Astrocyte (in vitro differentiated cells and primary cell): ENCODE measurements around the gene PRR22. TPM values are rescaled to one million over a fixed set of nuclear protein-coding genes. Genes with fewer than 3 reads are reported as not detected.

Source experiments
- DNase-seq: peaks from one replicate; pipeline ENCODE4 v3.0.0-alpha.2; 2010; ENCODE audit warnings: low read depth
- FAIRE-seq: peaks from 2 replicates; lab custom pipeline; 2011; peaks lifted over from hg19 to GRCh38; lab: Jason Lieb, UNC
- H2AFZ ChIP-seq: 2 replicates; pipeline ENCODE4 v1.6.0; 2012; ENCODE audit warnings: low read depth, low read length, inconsistent platforms
- H3K27ac ChIP-seq: 2 replicates; pipeline ENCODE4 v1.5.1; 2011; ENCODE audit warnings: low read depth, low read length, inconsistent platforms
- H3K27me3 ChIP-seq: 2 replicates; pipeline ENCODE4 v1.6.0; 2011; ENCODE audit warnings: low read length, inconsistent platforms; ENCODE audit not compliant: insufficient read depth
- H3K36me3 ChIP-seq: 2 replicates; pipeline ENCODE4 v1.5.1; 2011; ENCODE audit warnings: low read length, inconsistent platforms; ENCODE audit not compliant: insufficient read depth
- H3K4me1 ChIP-seq: 2 replicates; pipeline ENCODE4 v1.5.1; 2011; ENCODE audit warnings: low read length, inconsistent platforms; ENCODE audit not compliant: insufficient read depth
- H3K4me2 ChIP-seq: 2 replicates; pipeline ENCODE4 v1.6.0; 2012; ENCODE audit warnings: low read length, inconsistent platforms
- H3K4me3 ChIP-seq: 2 replicates; pipeline ENCODE4 v1.5.1; 2011; ENCODE audit warnings: low read depth, mild to moderate bottlenecking, low read length, inconsistent platforms; ENCODE audit not compliant: insufficient read depth
- H3K79me2 ChIP-seq: 2 replicates; pipeline ENCODE4 v1.6.0; 2012; ENCODE audit warnings: mild to moderate bottlenecking, low read length, inconsistent platforms; ENCODE audit not compliant: insufficient read depth
- H3K9ac ChIP-seq: 2 replicates; pipeline ENCODE4 v1.6.0; 2012; ENCODE audit warnings: mild to moderate bottlenecking, low read length, inconsistent platforms
- H3K9me3 ChIP-seq: 2 replicates; pipeline ENCODE4 v1.5.1; 2012; ENCODE audit warnings: low read depth, mild to moderate bottlenecking, low read length, inconsistent platforms; ENCODE audit not compliant: insufficient read depth
- H4K20me1 ChIP-seq: 2 replicates; pipeline ENCODE4 v1.6.0; 2012; ENCODE audit warnings: low read length, inconsistent platforms; ENCODE audit not compliant: insufficient read depth
- H3K27ac Mint-ChIP-seq: one replicate; pipeline ENCODE4 v1.8.0; 2021; ENCODE audit warnings: mild to moderate bottlenecking, mixed read lengths; ENCODE audit not compliant: unreplicated experiment
- H3K27me3 Mint-ChIP-seq: one replicate; pipeline ENCODE4 v1.8.0; 2021; ENCODE audit warnings: low read depth, mixed read lengths; ENCODE audit not compliant: unreplicated experiment
- H3K36me3 Mint-ChIP-seq: one replicate; pipeline ENCODE4 v1.8.0; 2021; ENCODE audit warnings: low read depth, mixed read lengths; ENCODE audit not compliant: unreplicated experiment
- H3K4me1 Mint-ChIP-seq: one replicate; pipeline ENCODE4 v1.8.0; 2021; ENCODE audit warnings: low read depth, mixed read lengths; ENCODE audit not compliant: unreplicated experiment
- H3K4me3 Mint-ChIP-seq: one replicate; pipeline ENCODE4 v1.8.0; 2021; ENCODE audit warnings: mild to moderate bottlenecking, moderate library complexity, mixed read lengths; ENCODE audit not compliant: unreplicated experiment
- H3K9me3 Mint-ChIP-seq: one replicate; pipeline ENCODE4 v1.8.0; 2021; ENCODE audit warnings: mild to moderate bottlenecking, mixed read lengths; ENCODE audit not compliant: unreplicated experiment
- EZH2 ChIP-seq: IDR thresholded peaks from 2 replicates; pipeline ENCODE4 v1.6.1; 2012; ENCODE audit warnings: mild to moderate bottlenecking, low read length, inconsistent platforms; ENCODE audit not compliant: insufficient read depth
- total RNA-seq: library from RNA; stranded (reverse); gene quantifications from 2 replicates; pipeline ENCODE4 v1.2.1, GENCODE V29; 2021
- TF ChIP-seq, protein P1 (sequence below): IDR thresholded peaks from 2 replicates; pipeline ENCODE4 v1.5.1; 2011; ENCODE audit warnings: low read depth, mild to moderate bottlenecking, inconsistent platforms, low read length, moderate library complexity; ENCODE audit not compliant: insufficient read depth

PRR22 gene
- total RNA-seq, 1 donor from 2014 or later = 2.4 TPM

DNA sequence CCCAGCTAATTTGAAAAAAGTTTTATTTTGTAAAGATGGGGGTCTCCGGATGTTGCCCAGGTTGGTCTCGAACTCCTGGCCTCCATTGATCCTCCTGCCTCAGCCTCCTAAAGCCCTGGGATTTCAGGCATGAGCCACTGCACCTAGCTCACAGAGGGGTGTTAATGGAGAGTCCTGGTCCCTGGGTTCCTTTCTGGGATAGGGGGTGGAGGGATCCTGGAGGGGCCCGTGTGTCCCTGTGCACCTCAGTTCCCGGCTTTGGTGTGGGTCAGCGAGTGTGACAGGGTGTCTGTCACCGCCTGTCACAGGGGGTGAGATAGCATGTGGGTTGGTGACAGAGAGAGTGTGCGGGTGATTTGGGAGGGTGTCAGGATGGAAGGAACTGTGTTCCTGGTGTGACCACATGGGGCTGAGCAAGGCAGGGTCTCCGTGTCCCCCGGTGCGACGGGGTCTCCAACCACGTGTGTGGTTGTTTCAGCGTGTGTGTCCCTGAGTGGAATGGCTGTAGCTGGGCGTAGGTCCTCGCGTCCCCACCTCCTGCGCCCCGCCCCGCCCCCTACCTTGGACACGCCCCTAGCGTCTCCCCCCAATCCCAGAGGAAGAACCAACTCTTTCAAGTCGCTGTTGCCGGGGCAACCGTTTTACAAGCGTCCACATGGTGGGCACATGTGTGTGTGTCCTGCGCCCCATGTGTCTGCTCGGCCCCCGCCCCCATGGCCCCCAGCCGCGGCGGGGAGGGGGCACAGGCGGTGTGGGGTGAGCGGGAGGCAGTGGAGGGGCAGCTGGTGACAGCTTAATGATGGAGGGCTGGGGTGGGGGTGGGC, 17.5 kb upstream of the PRR22 start:
- H3K27me3 Mint-ChIP-seq = peaks cover 37% of the 10 kb centered on the region
- H3K4me2 ChIP-seq = no peak overlapping the region
- H3K4me3 Mint-ChIP-seq = no peak overlapping the region
- no peaks in the 10 kb centered on the region for H3K4me1 Mint-ChIP-seq
- no peaks in the 10 kb centered on the region for H3K36me3 Mint-ChIP-seq
- H3K4me3 ChIP-seq = no peak overlapping the region
- no peak overlapping the region for H3K27ac ChIP-seq
- H3K27me3 ChIP-seq = peaks cover 20% of the 10 kb centered on the region
- no peaks in the 10 kb centered on the region for H3K9me3 ChIP-seq
- no peak overlapping the region for H3K27ac Mint-ChIP-seq
- H3K9me3 Mint-ChIP-seq = no peaks in the 10 kb centered on the region
- DNase-seq = no peak
- H3K79me2 ChIP-seq = no peaks in the 10 kb centered on the region
- H3K9ac ChIP-seq = no peak overlapping the region
- peak overlapping the region; percentile 19 for H2AFZ ChIP-seq
- H3K36me3 ChIP-seq = no peaks in the 10 kb centered on the region
- no peaks in the 10 kb centered on the region for H4K20me1 ChIP-seq
- TF ChIP-seq, protein P1, sequence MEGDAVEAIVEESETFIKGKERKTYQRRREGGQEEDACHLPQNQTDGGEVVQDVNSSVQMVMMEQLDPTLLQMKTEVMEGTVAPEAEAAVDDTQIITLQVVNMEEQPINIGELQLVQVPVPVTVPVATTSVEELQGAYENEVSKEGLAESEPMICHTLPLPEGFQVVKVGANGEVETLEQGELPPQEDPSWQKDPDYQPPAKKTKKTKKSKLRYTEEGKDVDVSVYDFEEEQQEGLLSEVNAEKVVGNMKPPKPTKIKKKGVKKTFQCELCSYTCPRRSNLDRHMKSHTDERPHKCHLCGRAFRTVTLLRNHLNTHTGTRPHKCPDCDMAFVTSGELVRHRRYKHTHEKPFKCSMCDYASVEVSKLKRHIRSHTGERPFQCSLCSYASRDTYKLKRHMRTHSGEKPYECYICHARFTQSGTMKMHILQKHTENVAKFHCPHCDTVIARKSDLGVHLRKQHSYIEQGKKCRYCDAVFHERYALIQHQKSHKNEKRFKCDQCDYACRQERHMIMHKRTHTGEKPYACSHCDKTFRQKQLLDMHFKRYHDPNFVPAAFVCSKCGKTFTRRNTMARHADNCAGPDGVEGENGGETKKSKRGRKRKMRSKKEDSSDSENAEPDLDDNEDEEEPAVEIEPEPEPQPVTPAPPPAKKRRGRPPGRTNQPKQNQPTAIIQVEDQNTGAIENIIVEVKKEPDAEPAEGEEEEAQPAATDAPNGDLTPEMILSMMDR = no peak
- no peak for TF ChIP-seq EZH2
- peaks cover 5% of the 10 kb centered on the region for H3K4me1 ChIP-seq
- no peak for FAIRE-seq

DNA sequence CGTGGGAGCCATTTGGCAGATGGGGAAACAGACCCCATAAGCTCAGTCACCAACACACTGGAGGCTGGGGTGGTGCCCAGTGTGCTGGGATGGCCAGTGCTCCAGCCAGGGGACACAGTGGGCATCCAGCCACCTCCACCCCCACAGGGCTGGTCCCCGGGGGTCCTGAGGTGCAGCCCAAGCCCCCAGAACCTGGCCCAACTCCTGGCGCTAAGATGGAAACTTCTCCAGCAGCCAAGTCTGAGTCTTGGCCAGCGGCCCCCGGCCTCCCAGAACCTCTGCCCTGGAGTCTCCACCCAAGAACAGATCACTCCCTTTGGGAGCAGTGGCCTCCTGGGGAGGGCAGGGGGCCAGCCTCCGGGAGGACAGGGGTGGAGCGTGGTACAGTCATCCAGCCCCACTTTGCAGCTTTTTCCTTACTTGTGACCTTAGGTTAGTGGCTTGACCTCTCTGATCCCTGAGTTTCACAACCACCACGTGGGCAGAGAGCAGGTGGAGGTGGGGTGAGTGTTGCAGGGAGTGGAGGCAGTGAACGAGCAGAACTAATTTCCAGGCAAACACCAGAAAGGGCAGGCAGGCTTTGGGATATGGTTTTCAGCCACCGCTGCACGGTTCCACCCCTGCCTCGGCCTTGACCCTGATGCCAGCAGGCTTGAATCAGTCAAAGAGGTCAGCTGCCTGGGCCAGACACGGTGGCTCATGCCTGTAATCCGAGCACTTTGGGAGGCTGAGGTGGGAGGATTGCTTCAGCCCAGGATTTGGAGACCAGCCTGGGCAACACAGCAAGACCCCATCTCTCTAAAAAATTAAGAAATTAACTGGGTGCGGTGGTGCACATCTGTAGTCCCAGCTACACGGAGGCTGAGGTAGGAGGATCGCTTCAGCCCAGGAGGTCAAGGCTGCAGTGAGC, 16.1 kb upstream of the PRR22 start:
- Histone ChIP-seq H3K27ac (no peak overlapping the region), H2AFZ (no peak overlapping the region), H3K4me1 (peaks cover 5% of the 10 kb centered on the region), H3K4me2 (no peak overlapping the region), H3K9ac (no peak overlapping the region), H3K79me2 (no peaks in the 10 kb centered on the region), H3K27me3 (peaks cover 9% of the 10 kb centered on the region), H3K36me3 (no peaks in the 10 kb centered on the region), H3K9me3 (no peaks in the 10 kb centered on the region), H3K4me3 (no peak overlapping the region), H4K20me1 (no peaks in the 10 kb centered on the region)
- no peak overlapping the region for H3K27ac Mint-ChIP-seq
- FAIRE-seq (no peak), DNase-seq (no peak)
- no peaks in the 10 kb centered on the region for H3K4me1 Mint-ChIP-seq
- H3K36me3 Mint-ChIP-seq = no peaks in the 10 kb centered on the region
- no peaks in the 10 kb centered on the region for H3K9me3 Mint-ChIP-seq
- H3K27me3 Mint-ChIP-seq = peaks cover 31% of the 10 kb centered on the region
- TF ChIP-seq EZH2 = no peak
- TF ChIP-seq, protein P1 = no peak
- H3K4me3 Mint-ChIP-seq = no peak overlapping the region
